ENCODE data around the gene NBAS. TPM values are rescaled to one million over a fixed set of nuclear protein-coding genes. Genes with fewer than 3 reads are reported as not detected.

NBAS gene
- polyA plus RNA-seq, 1 donor from 2014 or later = 31.9 TPM

GRCh38 chr2:15169326-15170069, 391.6 kb downstream of the NBAS start:
- H3K9me2 ChIP-seq (ENCODE audit: insufficient read depth, low read length) = no peaks in the 10 kb centered on the region
- no peaks in the 10 kb centered on the region for H3K9me3 ChIP-seq (ENCODE audit: low read length)
- H3K9ac ChIP-seq (ENCODE audit: low read length) = no peak overlapping the region
- TF ChIP-seq SMC3 (conservative IDR thresholded peaks at IDR 0.05; ENCODE audit: poor library complexity) (no peak), CTCF (IDR thresholded peaks at IDR 0.05; ENCODE audit: poor library complexity, severe bottlenecking) (no peak), RAD21 (conservative IDR thresholded peaks at IDR 0.05) (no peak), TAF1 (IDR thresholded peaks at IDR 0.05; ENCODE audit: low read depth) (no peak), MXI1 (conservative IDR thresholded peaks at IDR 0.05; ENCODE audit: poor library complexity, severe bottlenecking) (no peak), POLR2AphosphoS5 (IDR thresholded peaks at IDR 0.05) (no peak), REST (IDR thresholded peaks at IDR 0.05; ENCODE audit: borderline replicate concordance) (no peak), EZH2 (IDR thresholded peaks at IDR 0.05; ENCODE audit: borderline replicate concordance, insufficient read depth, low read length, poor library complexity, severe bottlenecking) (no peak)
- no peaks in the 10 kb centered on the region for H3K27me3 ChIP-seq (ENCODE audit: insufficient read depth, low read depth, low read length)
- no peaks in the 10 kb centered on the region for H3F3A ChIP-seq (ENCODE audit: insufficient read depth, low read length, poor library complexity, severe bottlenecking)
- no peaks in the 10 kb centered on the region for H3K36me3 ChIP-seq (ENCODE audit: insufficient read depth, low read length)
- no peaks in the 10 kb centered on the region for H3K79me2 ChIP-seq (replicated peaks; ENCODE audit: insufficient read depth, low read length)
- no peak overlapping the region for H3K4me2 ChIP-seq (ENCODE audit: low read length)
- H4K20me1 ChIP-seq (ENCODE audit: insufficient read depth) = no peaks in the 10 kb centered on the region
- H3K4me3 ChIP-seq (ENCODE audit: low read length) = no peak overlapping the region
- H2AFZ ChIP-seq (ENCODE audit: low read depth, low read length) = no peak overlapping the region
- H3K27ac ChIP-seq (ENCODE audit: low read length) = no peak overlapping the region

- Histone ChIP-seq H3K9me3 (ENCODE audit: low read length) (no peaks in the 10 kb centered on the region), H3K9ac (ENCODE audit: low read length) (no peak overlapping the region), H2AFZ (ENCODE audit: low read depth, low read length) (no peak overlapping the region), H3K4me3 (ENCODE audit: low read length) (no peak overlapping the region), H3K79me2 (replicated peaks; ENCODE audit: insufficient read depth, low read length) (no peaks in the 10 kb centered on the region), H3F3A (ENCODE audit: insufficient read depth, low read length, poor library complexity, severe bottlenecking) (no peaks in the 10 kb centered on the region), H3K4me2 (ENCODE audit: low read length) (no peak overlapping the region), H3K27me3 (ENCODE audit: insufficient read depth, low read depth, low read length) (no peaks in the 10 kb centered on the region), H3K27ac (ENCODE audit: low read length) (no peak overlapping the region), H3K36me3 (ENCODE audit: insufficient read depth, low read length) (no peaks in the 10 kb centered on the region), H3K9me2 (ENCODE audit: insufficient read depth, low read length) (no peaks in the 10 kb centered on the region), H4K20me1 (ENCODE audit: insufficient read depth) (no peaks in the 10 kb centered on the region)
- TF ChIP-seq SMC3 (conservative IDR thresholded peaks at IDR 0.05; ENCODE audit: poor library complexity) (no peak), EZH2 (IDR thresholded peaks at IDR 0.05; ENCODE audit: borderline replicate concordance, insufficient read depth, low read length, poor library complexity, severe bottlenecking) (no peak), MXI1 (conservative IDR thresholded peaks at IDR 0.05; ENCODE audit: poor library complexity, severe bottlenecking) (no peak), TAF1 (IDR thresholded peaks at IDR 0.05; ENCODE audit: low read depth) (no peak), POLR2AphosphoS5 (IDR thresholded peaks at IDR 0.05) (no peak), REST (IDR thresholded peaks at IDR 0.05; ENCODE audit: borderline replicate concordance) (no peak), CTCF (IDR thresholded peaks at IDR 0.05; ENCODE audit: poor library complexity, severe bottlenecking) (no peak), RAD21 (conservative IDR thresholded peaks at IDR 0.05) (no peak), EP300 (conservative IDR thresholded peaks at IDR 0.05; ENCODE audit: poor library complexity, severe bottlenecking) (no peak)
Measured at GRCh38 chr2:15168116-15168515, 393.0 kb downstream of the NBAS start.

All from neural cell (in vitro differentiated cells).